ENCODE data around the gene PDSS2. TPM values are rescaled to one million over a fixed set of nuclear protein-coding genes. Genes with fewer than 3 reads are reported as not detected.

Gene PDSS2
- total RNA-seq, 1 experiment from 2014 or later: 17.7 TPM

GRCh38 chr6:107121964-107122495, 337.3 kb downstream of the PDSS2 start:
- Histone ChIP-seq H3K27ac (ENCODE audit: low read length) (no peak overlapping the region), H3K9me3 (ENCODE audit: control insufficient read depth, insufficient read depth, low read depth, low read length) (no peaks in the 10 kb centered on the region), H3K36me3 (ENCODE audit: control insufficient read depth, insufficient read depth, low read length) (no peaks in the 10 kb centered on the region), H3K27me3 (ENCODE audit: control insufficient read depth, insufficient read depth, low read length) (no peaks in the 10 kb centered on the region), H3K4me3 (ENCODE audit: low read depth in 2 of 2, low read length in 2 of 2) (no peak overlapping the region), H3K4me1 (ENCODE audit: control insufficient read depth, insufficient read depth, low read length) (no peaks in the 10 kb centered on the region)
- ChIA-PET POLR2A (interaction anchor here (0.5 kb wide), 1 partner anchor 24 kb away, joined by 4 read pairs; no protein-coding TSS in a partner anchor), CTCF (no interaction called here)
- intact Hi-C loops (cut with micrococcal nuclease; ENCODE audit: unreplicated experiment) (no loop called here), in situ Hi-C loops (cut with HindIII; ENCODE audit: low pct_unique_long_range_greater_than_20kb, low sequenced_read_pairs) (no loop called here)
- DNase-seq (ENCODE audit: low read depth, low spot score) (no peak), ATAC-seq (no peak)
- BruUV-seq (replicated peaks): no TSS peak
- TF ChIP-seq POLR2AphosphoS5 (IDR thresholded peaks at IDR 0.05; ENCODE audit: low read depth, low read length) (no peak), SIN3A (IDR thresholded peaks at IDR 0.05; ENCODE audit: borderline replicate concordance, insufficient read depth, low read depth, low read length) (no peak)

- in situ Hi-C loops (cut with HindIII; ENCODE audit: low pct_unique_long_range_greater_than_20kb, low sequenced_read_pairs) (no loop called here), intact Hi-C loops (cut with micrococcal nuclease; ENCODE audit: unreplicated experiment) (no loop called here)
- Histone ChIP-seq H3K27ac (ENCODE audit: low read length) (no peak overlapping the region), H3K27me3 (ENCODE audit: control insufficient read depth, insufficient read depth, low read length) (no peaks in the 10 kb centered on the region), H3K9me3 (ENCODE audit: control insufficient read depth, insufficient read depth, low read depth, low read length) (no peaks in the 10 kb centered on the region), H3K36me3 (ENCODE audit: control insufficient read depth, insufficient read depth, low read length) (no peaks in the 10 kb centered on the region), H3K4me3 (ENCODE audit: low read depth in 2 of 2, low read length in 2 of 2) (no peak overlapping the region), H3K4me1 (ENCODE audit: control insufficient read depth, insufficient read depth, low read length) (peaks cover 8% of the 10 kb centered on the region)
- ChIA-PET POLR2A (interaction anchor here (0.5 kb wide), 1 partner anchor 24 kb away, joined by 4 read pairs; no protein-coding TSS in a partner anchor), CTCF (no interaction called here)
- no peak for TF ChIP-seq REST (IDR thresholded peaks at IDR 0.05; ENCODE audit: insufficient read depth in 1 of 2, low read depth in 2 of 2, low read length in 1 of 2)
- no peak for TF ChIP-seq CTCF (IDR thresholded peaks at IDR 0.05)
- TF ChIP-seq POLR2AphosphoS5 (IDR thresholded peaks at IDR 0.05; ENCODE audit: low read depth, low read length): no peak
- TF ChIP-seq TCF7L2 (IDR thresholded peaks at IDR 0.05; ENCODE audit: low read depth, low read length): no peak
- TF ChIP-seq SIN3A (IDR thresholded peaks at IDR 0.05; ENCODE audit: borderline replicate concordance, insufficient read depth, low read depth, low read length): no peak
- no peak for ATAC-seq
- DNase-seq (ENCODE audit: low read depth, low spot score): no peak
- no TSS peak for BruUV-seq (replicated peaks)
These were observed 338.1 kb downstream of the PDSS2 start for GRCh38 chr6:107121266-107121665.

- intact Hi-C loops (cut with micrococcal nuclease; ENCODE audit: unreplicated experiment): no loop called here
- ChIA-PET POLR2A (interaction anchor here (0.7 kb wide), 1 partner anchor 208 kb away, joined by 4 read pairs; no protein-coding TSS in a partner anchor), CTCF (interaction anchor here (0.6 kb wide), 1 partner anchor 850 kb away, joined by 4 read pairs; no protein-coding TSS in a partner anchor)
- Histone ChIP-seq H3K4me3 (ENCODE audit: low read depth in 2 of 2, low read length in 2 of 2) (no peak overlapping the region), H3K36me3 (ENCODE audit: control insufficient read depth, insufficient read depth, low read length) (no peaks in the 10 kb centered on the region), H3K4me1 (ENCODE audit: control insufficient read depth, insufficient read depth, low read length) (peaks cover 9% of the 10 kb centered on the region), H3K27ac (ENCODE audit: low read length) (no peak overlapping the region), H3K27me3 (ENCODE audit: control insufficient read depth, insufficient read depth, low read length) (no peaks in the 10 kb centered on the region), H3K9me3 (ENCODE audit: control insufficient read depth, insufficient read depth, low read depth, low read length) (no peaks in the 10 kb centered on the region)
- TF ChIP-seq REST (IDR thresholded peaks at IDR 0.05; ENCODE audit: insufficient read depth in 1 of 2, low read depth in 2 of 2, low read length in 1 of 2) (no peak), TCF7L2 (IDR thresholded peaks at IDR 0.05; ENCODE audit: low read depth, low read length) (no peak), SIN3A (IDR thresholded peaks at IDR 0.05; ENCODE audit: borderline replicate concordance, insufficient read depth, low read depth, low read length) (no peak), POLR2AphosphoS5 (IDR thresholded peaks at IDR 0.05; ENCODE audit: low read depth, low read length) (no peak), CTCF (IDR thresholded peaks at IDR 0.05) (no peak)
- in situ Hi-C loops (cut with HindIII; ENCODE audit: low pct_unique_long_range_greater_than_20kb, low sequenced_read_pairs): no loop called here
- no peak for DNase-seq (ENCODE audit: low read depth, low spot score)
- no peak for ATAC-seq
- BruUV-seq (replicated peaks): no TSS peak
These were observed 339.0 kb downstream of the PDSS2 start for GRCh38 chr6:107120404-107120803.

Measured in Panc1 (cell line).